HepG2 (cell line): ENCODE results near the gene C14orf93. TPM values are rescaled to one million over a fixed set of nuclear protein-coding genes. Genes with fewer than 3 reads are reported as not detected.

Experiments
- HNF4G ChIP-seq, 2 experiments: sonication (generic) in 1 of 2; formaldehyde crosslinking in 1 of 2; IDR thresholded peaks; 2 replicates each; pipeline versions ENCODE4 v1.4.0 to v1.6.1; 2011 to 2020; ENCODE audit warnings: borderline replicate concordance in 2 of 2, low read depth in 2 of 2, mild to moderate bottlenecking in 2 of 2, low read length in 1 of 2, missing genetic modification reagents in 1 of 2, moderate library complexity in 1 of 2
- NCOA1 ChIP-seq: sonication (generic); formaldehyde crosslinking; IDR thresholded peaks from 2 replicates; pipeline ENCODE4 v1.9.0; 2021; ENCODE audit warnings: missing genetic modification reagents
- NCOA2 ChIP-seq: sonication (generic); formaldehyde crosslinking; IDR thresholded peaks from 2 replicates; pipeline ENCODE4 v1.8.0; 2022; ENCODE audit warnings: inconsistent platforms
- NCOR1 ChIP-seq: fragments of 200-600 bp; sonication (generic); IDR thresholded peaks from 2 replicates; pipeline ENCODE4 v1.7.0; 2017; ENCODE audit warnings: antibody characterized with exemption, low read length, borderline replicate concordance
- SAP130 ChIP-seq: IDR thresholded peaks from 2 replicates; pipeline ENCODE4 v1.6.1; 2016; ENCODE audit warnings: low read depth
- SMARCC2 ChIP-seq: fragments of 450-650 bp; IDR thresholded peaks from 2 replicates; pipeline ENCODE4 v1.6.1; 2017; ENCODE audit warnings: antibody characterized with exemption, mild to moderate bottlenecking
- SMYD3 ChIP-seq: sonication (generic); formaldehyde crosslinking; IDR thresholded peaks from 2 replicates; pipeline ENCODE4 v1.8.1; 2023; ENCODE audit warnings: mild to moderate bottlenecking, missing genetic modification reagents
- SSRP1 ChIP-seq: IDR thresholded peaks from 2 replicates; pipeline ENCODE4 v1.6.1; 2016; ENCODE audit warnings: control low read depth
- ZNF251 ChIP-seq: sonication (generic); formaldehyde crosslinking; IDR thresholded peaks from 2 replicates; pipeline ENCODE4 v1.9.0; 2021; ENCODE audit warnings: mild to moderate bottlenecking, missing genetic modification reagents
- ZNF574 ChIP-seq: sonication (generic); formaldehyde crosslinking; IDR thresholded peaks from 2 replicates; pipeline ENCODE4 v1.4.0; 2020; ENCODE audit warnings: missing genetic modification reagents
- ZNF607 ChIP-seq: sonication (generic); formaldehyde crosslinking; IDR thresholded peaks from 2 replicates; pipeline ENCODE4 v1.5.1; 2020; ENCODE audit warnings: missing genetic modification reagents, mild to moderate bottlenecking, borderline replicate concordance
- ZNF614 ChIP-seq: IDR thresholded peaks from 2 replicates; pipeline ENCODE4 v1.6.1; 2018; ENCODE audit warnings: missing biosample characterization, missing genetic modification reagents, inconsistent platforms, borderline replicate concordance
- ZNF652 ChIP-seq: IDR thresholded peaks from 2 replicates; pipeline ENCODE4 v1.6.1; 2016; ENCODE audit warnings: low read depth, borderline replicate concordance
- ZNF691 ChIP-seq: sonication (generic); formaldehyde crosslinking; IDR thresholded peaks from 2 replicates; pipeline ENCODE4 v1.4.0; 2020; ENCODE audit warnings: missing genetic modification reagents, low read depth, mild to moderate bottlenecking, borderline replicate concordance
- ZNF713 ChIP-seq: sonication (generic); formaldehyde crosslinking; IDR thresholded peaks from 2 replicates; pipeline ENCODE4 v1.4.0; 2020; ENCODE audit warnings: mild to moderate bottlenecking, missing genetic modification reagents
- ZNF749 ChIP-seq: sonication (generic); formaldehyde crosslinking; IDR thresholded peaks from 2 replicates; pipeline ENCODE4 v1.8.0; 2022; ENCODE audit warnings: mild to moderate bottlenecking, missing genetic modification reagents, moderate library complexity, borderline replicate concordance
- ZSCAN30 ChIP-seq: sonication (generic); formaldehyde crosslinking; IDR thresholded peaks from 2 replicates; pipeline ENCODE4 v1.5.0; 2020; ENCODE audit warnings: mild to moderate bottlenecking, missing genetic modification reagents
- polyA plus RNA-seq, 8 experiments: library from polyadenylated mRNA; depleted of rRNA in 3 of 8; stranded (reverse) in 7 of 8; unstranded in 1 of 8; fragments of >200 nt; fragmentation: Illumina TruSeq in 4 of 8; extraction: Trizol in 4 of 8; gene quantifications; 2 replicates each; pipeline versions ENCODE4 v1.2.1 to v1.2.3, GENCODE V29; 2011 to 2016; ENCODE audit warnings: low read depth in 4 of 8, missing spikeins in 1 of 8, mixed read lengths in 1 of 8; ENCODE audit not compliant: insufficient read depth in 1 of 8
- total RNA-seq, 5 experiments: library from RNA; depleted of rRNA; stranded (reverse); fragments of >200 nt; fragmentation: Illumina TruSeq; extraction: Trizol; gene quantifications; 2 replicates each; pipeline ENCODE4 v1.2.3, GENCODE V29; 2016; ENCODE audit warnings: low read depth in 1 of 5
- TF ChIP-seq, protein P1 (sequence below): sonication (generic); formaldehyde crosslinking; IDR thresholded peaks from 2 replicates; pipeline ENCODE4 v1.4.0; 2020; ENCODE audit warnings: missing genetic modification reagents
- TF ChIP-seq, protein P2 (sequence below): IDR thresholded peaks from 2 replicates; pipeline ENCODE4 v1.4.0; 2020; ENCODE audit warnings: mild to moderate bottlenecking, missing genetic modification reagents

C14orf93 gene
- total and polyA plus RNA-seq, 2 of the 13 experiments (the other 11 are each of a cell fraction or from before 2014, with no cell fraction given) = 11.4 to 22.5 TPM

GRCh38 chr14:22955702-22956569 lies 54.0 kb downstream of the C14orf93 start (continued):
- TF ChIP-seq, protein P1, sequence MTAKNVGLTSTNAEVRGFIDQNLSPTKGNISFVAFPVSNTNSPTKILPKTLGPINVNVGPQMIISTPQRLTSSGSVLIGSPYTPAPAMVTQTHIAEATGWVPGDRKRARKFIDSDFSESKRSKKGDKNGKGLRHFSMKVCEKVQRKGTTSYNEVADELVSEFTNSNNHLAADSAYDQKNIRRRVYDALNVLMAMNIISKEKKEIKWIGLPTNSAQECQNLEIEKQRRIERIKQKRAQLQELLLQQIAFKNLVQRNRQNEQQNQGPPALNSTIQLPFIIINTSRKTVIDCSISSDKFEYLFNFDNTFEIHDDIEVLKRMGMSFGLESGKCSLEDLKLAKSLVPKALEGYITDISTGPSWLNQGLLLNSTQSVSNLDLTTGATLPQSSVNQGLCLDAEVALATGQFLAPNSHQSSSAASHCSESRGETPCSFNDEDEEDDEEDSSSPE (CRISPR knock-in tag) = peak; percentile 34; the same call in 1 of the 2 replicates
- TF ChIP-seq ZNF652 (CRISPR knock-in tag) (0 out of 2 replicates have a peak, but pooled peaks have one; percentile 7), ZNF691 (0 out of 2 replicates have a peak, but pooled peaks have one; percentile 21), ZNF574 (peak; percentile 20; the same call in 1 of the 2 replicates), SSRP1 (CRISPR knock-in tag) (0 out of 2 replicates have a peak, but pooled peaks have one; percentile 24), ZNF614 (peak; percentile 22; the same call in 1 of the 2 replicates), ZNF607 (CRISPR knock-in tag) (0 out of 2 replicates have a peak, but pooled peaks have one; percentile 55), NCOA2 (CRISPR knock-in tag) (no peak), ZNF749 (CRISPR knock-in tag) (0 out of 2 replicates have a peak, but pooled peaks have one; percentile 14), ZSCAN30 (CRISPR knock-in tag) (peak; percentile 12; the same call in 1 of the 2 replicates), NCOR1 (peak; percentile 33), SAP130 (CRISPR knock-in tag) (peak; percentile 11; the same call in 1 of the 2 replicates), ZNF251 (CRISPR knock-in tag) (peak; percentile 77; the same call in 1 of the 2 replicates), SMARCC2 (0 out of 2 replicates have a peak, but pooled peaks have one; percentile 5), ZNF713 (0 out of 2 replicates have a peak, but pooled peaks have one; percentile 32), SMYD3 (no peak), HNF4G (IDR thresholded peaks at IDR 0.05; ENCODE audit: borderline replicate concordance, low read depth, low read length) (peak; percentile 84), HNF4G (CRISPR knock-in tag; IDR thresholded peaks at IDR 0.05; ENCODE audit: borderline replicate concordance, low read depth) (no peak; the same call in 1 of the 2 replicates), NCOA1 (CRISPR knock-in tag) (no peak)
- TF ChIP-seq, protein P2, sequence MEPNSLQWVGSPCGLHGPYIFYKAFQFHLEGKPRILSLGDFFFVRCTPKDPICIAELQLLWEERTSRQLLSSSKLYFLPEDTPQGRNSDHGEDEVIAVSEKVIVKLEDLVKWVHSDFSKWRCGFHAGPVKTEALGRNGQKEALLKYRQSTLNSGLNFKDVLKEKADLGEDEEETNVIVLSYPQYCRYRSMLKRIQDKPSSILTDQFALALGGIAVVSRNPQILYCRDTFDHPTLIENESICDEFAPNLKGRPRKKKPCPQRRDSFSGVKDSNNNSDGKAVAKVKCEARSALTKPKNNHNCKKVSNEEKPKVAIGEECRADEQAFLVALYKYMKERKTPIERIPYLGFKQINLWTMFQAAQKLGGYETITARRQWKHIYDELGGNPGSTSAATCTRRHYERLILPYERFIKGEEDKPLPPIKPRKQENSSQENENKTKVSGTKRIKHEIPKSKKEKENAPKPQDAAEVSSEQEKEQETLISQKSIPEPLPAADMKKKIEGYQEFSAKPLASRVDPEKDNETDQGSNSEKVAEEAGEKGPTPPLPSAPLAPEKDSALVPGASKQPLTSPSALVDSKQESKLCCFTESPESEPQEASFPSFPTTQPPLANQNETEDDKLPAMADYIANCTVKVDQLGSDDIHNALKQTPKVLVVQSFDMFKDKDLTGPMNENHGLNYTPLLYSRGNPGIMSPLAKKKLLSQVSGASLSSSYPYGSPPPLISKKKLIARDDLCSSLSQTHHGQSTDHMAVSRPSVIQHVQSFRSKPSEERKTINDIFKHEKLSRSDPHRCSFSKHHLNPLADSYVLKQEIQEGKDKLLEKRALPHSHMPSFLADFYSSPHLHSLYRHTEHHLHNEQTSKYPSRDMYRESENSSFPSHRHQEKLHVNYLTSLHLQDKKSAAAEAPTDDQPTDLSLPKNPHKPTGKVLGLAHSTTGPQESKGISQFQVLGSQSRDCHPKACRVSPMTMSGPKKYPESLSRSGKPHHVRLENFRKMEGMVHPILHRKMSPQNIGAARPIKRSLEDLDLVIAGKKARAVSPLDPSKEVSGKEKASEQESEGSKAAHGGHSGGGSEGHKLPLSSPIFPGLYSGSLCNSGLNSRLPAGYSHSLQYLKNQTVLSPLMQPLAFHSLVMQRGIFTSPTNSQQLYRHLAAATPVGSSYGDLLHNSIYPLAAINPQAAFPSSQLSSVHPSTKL = peak; percentile 26
